CD4-positive, alpha-beta T cell treated with Interleukin-12 subunit alpha and Interleukin-12 subunit beta, for 1 hour (primary cell): Measurements from ENCODE around the gene RHOU.

ENCODE experiments used
- DNase-seq: peaks from one replicate; pipeline ENCODE4 v3.0.0-alpha.2; 2020

Gene RHOU

GRCh38 chr1:228739826-228740225, 4.5 kb downstream of the RHOU start:
- no peak for DNase-seq

GRCh38 chr1:228740543-228741317, 5.5 kb downstream of the RHOU start:
- no peak for DNase-seq

DNA sequence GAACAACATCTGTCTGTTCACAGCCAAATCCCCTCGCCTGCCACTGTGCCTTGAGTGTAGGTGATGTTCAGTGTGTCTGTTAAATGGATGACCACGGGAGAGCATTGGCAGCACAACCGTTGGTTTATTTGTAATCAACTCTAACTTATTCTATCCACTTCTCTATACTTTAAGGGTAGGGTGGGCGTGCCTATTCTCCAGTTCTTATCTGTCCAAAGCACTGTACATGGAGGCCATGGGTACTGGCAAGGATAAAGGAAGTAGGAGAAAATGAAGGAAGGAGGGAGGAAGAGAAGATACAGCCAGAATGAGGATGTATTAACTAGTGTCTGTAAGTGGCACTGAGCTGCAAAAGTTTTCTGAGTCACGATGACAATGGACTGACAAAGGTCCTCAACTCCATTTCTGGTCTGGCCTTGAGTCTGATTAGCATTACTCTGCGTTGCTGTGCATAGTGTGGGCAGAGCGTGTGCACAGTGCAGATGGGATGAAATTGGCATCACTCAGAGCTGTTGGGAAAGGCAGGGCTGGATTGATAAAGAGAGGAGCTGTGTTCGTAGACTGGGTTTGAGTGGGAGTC, 7.1 kb downstream of the RHOU start:
- DNase-seq: no peak

DNA sequence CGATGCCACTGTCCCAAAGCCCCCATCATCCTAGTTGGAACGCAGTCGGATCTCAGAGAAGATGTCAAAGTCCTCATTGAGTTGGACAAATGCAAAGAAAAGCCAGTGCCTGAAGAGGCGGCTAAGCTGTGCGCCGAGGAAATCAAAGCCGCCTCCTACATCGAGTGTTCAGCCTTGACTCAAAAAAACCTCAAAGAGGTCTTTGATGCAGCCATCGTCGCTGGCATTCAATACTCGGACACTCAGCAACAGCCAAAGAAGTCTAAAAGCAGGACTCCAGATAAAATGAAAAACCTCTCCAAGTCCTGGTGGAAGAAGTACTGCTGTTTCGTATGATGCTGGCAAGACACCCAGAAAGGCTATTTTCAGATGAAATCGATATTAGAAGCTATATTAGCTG, 8.1 kb downstream of the RHOU start:
- no peak for DNase-seq

GRCh38 chr1:228744356-228744755, 9.1 kb downstream of the RHOU start:
- no peak for DNase-seq

GRCh38 chr1:228744918-228745317, 9.6 kb downstream of the RHOU start:
- DNase-seq: no peak

DNA sequence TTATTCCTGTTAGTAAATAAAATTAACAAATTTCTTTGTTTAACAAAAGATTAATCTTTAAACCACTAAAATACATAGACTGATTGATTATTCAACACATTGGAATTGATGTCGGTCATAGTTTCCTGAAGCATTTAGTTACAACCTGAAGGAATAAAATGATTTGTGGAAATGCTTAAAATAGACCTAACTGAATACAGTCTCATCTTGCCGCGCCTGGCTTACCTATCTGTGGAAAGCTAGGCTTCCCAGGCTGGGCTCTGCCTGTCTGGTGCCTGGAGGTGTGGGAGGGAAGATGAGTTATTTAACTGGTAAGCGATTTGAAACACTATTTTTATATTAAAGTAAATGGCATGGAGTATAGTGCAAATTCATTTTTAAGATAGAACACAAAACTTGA, 10.2 kb downstream of the RHOU start:
- no peak for DNase-seq

- DNase-seq: no peak
Observed at GRCh38 chr1:228747301-228747935, 12.1 kb downstream of the RHOU start.

DNA sequence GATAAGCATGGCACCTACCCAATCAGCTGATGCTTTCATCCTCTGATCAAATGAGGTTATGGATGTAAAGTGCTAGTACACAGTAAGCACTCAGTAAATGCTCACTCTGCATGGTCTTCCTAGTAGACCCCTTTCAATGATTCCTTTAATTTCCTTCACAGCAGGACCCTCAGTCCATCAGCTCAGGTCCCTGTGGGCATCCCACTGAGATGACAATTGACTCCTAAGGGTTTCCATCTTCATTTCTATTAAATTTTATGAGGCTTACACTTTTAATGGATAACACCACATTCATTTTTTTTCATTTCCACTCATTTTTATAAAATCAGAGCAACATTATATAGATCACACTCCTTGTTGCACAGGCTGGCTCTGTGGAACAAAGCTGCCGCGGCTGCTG, 12.8 kb downstream of the RHOU start:
- no peak for DNase-seq

- DNase-seq: no peak
Observed at GRCh38 chr1:228748431-228748830, 13.2 kb downstream of the RHOU start.

DNA sequence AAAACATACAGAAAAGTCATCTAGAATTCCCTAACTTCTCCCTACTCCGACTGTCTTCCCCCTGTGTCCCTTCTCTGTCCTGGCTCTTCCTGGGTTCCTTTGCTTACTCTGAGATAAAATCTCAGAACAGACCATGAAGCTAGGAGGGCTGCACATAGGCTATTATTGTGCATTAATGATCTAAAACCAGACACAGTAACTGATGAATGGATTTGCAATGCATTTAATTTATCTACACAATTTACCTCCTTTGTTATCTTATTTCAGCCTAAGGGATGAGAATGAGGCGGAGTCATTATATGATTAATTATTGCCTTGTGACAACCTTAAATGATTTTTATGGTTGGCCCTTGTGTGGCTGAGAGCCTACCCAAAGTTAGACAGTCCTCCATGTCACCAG, 14.5 kb downstream of the RHOU start:
- DNase-seq: no peak

DNA sequence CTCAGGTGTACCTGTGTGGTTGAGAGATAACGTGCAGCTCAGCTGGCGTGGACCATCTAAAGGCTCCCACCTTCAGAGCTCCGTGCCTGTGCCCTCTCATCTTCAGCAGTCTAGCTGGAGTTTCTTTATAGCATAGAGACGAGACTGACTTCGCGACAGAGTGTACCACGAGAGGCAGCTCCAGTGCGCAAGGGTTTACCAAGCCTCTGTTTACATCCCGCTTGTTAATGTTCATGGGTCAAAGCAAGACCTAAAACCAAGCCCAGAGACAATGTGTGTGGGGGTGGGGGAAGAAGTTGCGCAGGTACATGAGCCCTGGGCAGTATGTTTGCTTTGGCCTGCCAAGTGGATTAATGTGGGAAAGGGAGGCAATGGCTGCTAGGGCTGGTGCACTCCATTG, 15.6 kb downstream of the RHOU start:
- no peak for DNase-seq

DNA sequence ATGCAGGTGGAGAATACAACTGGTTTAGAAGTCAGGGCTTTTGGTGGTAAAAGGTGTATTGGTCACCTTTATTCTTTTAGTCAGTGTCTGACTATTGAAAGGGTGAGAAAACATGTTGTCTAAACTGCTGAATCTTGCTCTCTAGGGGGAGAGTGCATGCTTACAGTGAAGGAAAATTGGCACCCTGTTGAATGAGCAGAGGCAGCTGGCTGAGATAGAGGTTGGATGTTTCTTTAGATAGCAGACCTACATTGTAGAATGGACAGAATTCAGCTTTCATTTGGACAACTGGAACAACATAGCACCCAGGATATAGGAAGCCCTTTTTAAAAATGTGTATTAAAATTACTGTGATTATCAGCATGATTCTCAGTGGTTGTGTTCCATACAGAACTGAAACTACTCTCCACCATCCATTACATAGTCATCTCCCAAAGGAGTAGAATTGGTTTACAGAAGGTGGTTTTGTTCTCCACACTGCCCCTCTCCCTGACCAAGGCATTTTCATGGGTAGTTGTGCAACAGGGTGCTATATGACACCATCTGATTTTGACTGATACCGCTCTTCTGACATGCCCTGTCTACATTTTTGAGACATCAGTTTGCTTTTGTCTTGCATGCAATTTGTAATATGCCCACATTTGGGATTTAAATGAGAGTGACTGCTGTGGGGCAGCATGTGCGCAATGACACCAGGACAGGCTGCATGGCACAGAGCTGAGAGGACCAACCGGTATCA, 16.2 kb downstream of the RHOU start:
- DNase-seq: no peak

- no peak for DNase-seq
Observed at GRCh38 chr1:228752258-228752657, 17.0 kb downstream of the RHOU start.

DNA sequence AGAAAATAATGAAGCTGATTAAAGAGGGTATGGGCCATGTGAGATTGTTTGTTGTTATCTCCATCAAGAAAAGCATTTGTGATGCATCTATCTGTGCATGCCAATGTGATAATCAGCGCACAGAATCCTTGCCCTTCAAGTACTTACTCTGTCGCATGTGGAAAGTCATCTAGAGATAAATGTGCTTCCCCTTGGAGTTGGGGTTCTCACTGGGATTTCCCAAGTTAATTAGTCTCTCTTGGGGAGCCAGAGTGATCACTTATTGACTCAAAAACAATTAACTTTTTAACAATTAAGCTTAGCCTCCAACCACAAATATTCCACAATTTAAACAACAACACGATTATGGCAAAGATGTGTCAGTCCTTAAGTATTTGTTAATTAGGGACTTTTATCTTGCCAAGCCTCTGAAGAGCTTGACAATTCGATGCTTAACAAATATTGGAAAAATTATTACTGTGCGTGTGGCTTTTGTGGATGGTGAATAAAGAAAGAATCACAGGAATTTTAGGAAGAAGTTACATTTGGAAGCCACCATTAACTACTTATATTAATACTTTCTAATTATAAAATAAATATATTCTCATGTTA, 17.5 kb downstream of the RHOU start:
- no peak for DNase-seq

GRCh38 chr1:228753287-228753686, 18.0 kb downstream of the RHOU start:
- no peak for DNase-seq

DNA sequence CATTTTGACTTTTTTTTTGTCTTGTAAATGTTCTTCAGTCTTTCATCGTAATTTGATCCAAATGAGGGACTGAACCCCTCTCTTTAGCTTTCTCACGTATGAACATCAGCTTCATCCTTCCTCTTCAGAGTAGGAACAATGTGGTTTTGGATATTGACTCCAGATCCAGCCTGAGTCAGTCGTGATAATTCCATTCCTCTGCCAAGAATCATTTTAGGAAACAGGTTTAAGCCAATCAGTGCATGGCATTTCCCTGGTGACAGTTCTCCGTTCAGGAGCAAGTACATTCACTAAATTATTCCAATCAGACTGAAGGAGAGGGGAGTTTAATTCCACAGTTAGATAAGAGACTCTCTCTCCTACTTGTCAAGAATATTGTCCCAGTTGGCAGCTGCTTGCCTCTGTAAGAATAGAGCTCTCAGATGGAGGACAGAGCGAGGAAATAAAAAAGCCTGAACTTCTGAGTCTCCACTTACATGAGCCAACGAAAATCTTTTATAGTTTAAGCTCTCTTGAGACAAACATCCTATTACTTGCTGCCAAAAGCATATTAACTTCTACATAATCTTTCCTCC, 18.6 kb downstream of the RHOU start:
- no peak for DNase-seq

DNA sequence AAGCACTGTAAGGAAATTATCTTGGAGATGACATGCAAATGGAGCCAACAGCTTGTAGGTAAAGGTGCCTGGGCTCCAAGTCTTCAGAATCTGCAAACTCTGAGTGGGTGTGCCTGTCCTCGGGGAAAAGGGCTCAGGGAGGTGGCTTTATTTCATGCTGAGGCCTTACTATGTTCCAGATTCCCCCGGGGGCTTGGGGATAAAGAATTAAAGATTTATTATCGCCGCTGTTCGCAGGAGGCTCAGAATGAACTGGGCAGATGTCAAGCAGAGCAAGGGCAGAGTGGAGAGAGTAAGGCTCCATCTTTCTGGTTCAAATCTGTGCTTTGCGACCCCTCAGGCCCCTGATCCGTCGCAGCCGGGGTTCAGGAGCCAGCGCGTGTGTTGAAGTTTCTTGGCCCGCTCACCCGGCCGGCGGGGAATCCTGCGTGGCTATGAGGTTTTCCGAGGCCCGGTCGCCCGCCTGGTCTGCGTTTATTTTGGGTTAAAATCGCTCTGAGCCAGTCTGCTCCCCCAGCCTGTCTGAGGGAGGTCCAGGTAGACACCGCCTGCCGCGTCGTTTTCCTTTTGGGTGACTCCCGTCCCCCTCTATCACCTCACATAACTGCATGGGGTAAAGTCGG, 19.5 kb downstream of the RHOU start:
- DNase-seq: no peak

- no peak for DNase-seq
Observed at GRCh38 chr1:228755800-228756199, 20.5 kb downstream of the RHOU start.

DNA sequence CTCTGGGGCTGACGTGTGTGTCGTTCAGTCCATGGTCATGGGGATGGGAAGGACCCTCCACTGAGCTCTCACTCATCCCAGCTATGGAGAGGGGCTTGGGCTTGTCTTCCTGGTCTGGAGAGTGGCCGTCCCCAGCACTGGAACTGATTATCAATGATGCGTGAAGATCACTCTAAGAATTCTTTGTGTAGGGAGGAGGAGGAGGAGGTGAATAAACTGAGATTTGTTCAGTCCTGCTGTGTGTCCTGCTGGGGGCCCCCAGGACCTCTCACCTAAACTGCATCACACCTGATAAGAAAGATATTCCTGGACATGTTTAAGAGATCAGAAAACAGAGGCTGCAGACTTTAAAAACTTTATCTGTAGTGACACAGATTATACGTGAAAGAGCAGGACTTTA, 21.2 kb downstream of the RHOU start:
- DNase-seq: no peak

GRCh38 chr1:228758447-228758846, 23.2 kb downstream of the RHOU start:
- DNase-seq: no peak

- DNase-seq: no peak
Observed at GRCh38 chr1:228760979-228761378, 25.7 kb downstream of the RHOU start.

DNA sequence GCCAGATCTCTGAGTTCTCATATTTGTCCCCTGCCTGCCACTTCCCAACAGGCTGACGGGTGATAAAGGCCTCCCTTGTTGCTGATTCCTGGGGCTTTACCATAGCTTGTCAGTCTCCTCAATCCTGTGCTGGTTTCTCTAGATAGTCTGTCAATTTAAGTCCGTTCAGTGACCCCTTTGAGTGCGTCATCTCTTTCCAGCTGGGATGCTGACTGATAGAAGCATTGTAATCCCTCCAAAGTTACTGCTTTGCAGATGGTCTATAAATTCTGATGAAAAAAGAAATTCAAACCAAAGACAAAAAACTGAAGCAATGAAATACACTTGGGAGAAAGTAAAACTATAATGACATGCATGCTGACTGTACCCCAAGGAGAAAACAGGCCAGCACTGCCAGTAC, 28.3 kb downstream of the RHOU start:
- no peak for DNase-seq
